HepG2 (cell line): Measurements from ENCODE around the gene IRS1. TPM values are rescaled to one million over a fixed set of nuclear protein-coding genes. Genes with fewer than 3 reads are reported as not detected.

Experiments
- CHD4 ChIP-seq: fragments of 200-600 bp; sonication (generic); IDR thresholded peaks from 2 replicates; pipeline ENCODE4 v1.7.0; 2017; ENCODE audit warnings: mild to moderate bottlenecking, low read length, borderline replicate concordance
- CREM ChIP-seq, 2 experiments: sonication (generic) in 1 of 2; formaldehyde crosslinking in 1 of 2; IDR thresholded peaks; 2 replicates each; pipeline versions ENCODE4 v1.4.0 to v1.6.1; 2016 to 2020; ENCODE audit warnings: antibody characterized with exemption in 1 of 2, mild to moderate bottlenecking in 1 of 2, missing genetic modification reagents in 1 of 2
- GPN1 ChIP-seq: sonication (generic); formaldehyde crosslinking; IDR thresholded peaks from 2 replicates; pipeline ENCODE4 v1.5.1; 2020; ENCODE audit warnings: missing genetic modification reagents, borderline replicate concordance
- ISL2 ChIP-seq: sonication (generic); formaldehyde crosslinking; IDR thresholded peaks from 2 replicates; pipeline ENCODE4 v1.5.0; 2020; ENCODE audit warnings: missing genetic modification reagents
- MED8 ChIP-seq: sonication (generic); formaldehyde crosslinking; IDR thresholded peaks from 2 replicates; pipeline ENCODE4 v1.8.1; 2023; ENCODE audit warnings: mild to moderate bottlenecking, missing genetic modification reagents; ENCODE audit not compliant: insufficient replicate concordance
- PAX8 ChIP-seq: sonication (generic); formaldehyde crosslinking; IDR thresholded peaks from 2 replicates; pipeline ENCODE4 v1.8.0; 2022; ENCODE audit warnings: mild to moderate bottlenecking, missing genetic modification reagents, borderline replicate concordance
- PPARG ChIP-seq: conservative IDR thresholded peaks from 2 replicates; pipeline ENCODE4 v1.6.1; 2016; ENCODE audit warnings: missing biosample characterization, missing genetic modification reagents
- SRSF4 ChIP-seq: fragments of 200-400 bp; formaldehyde crosslinking; IDR thresholded peaks from one replicate; pipeline ENCODE4 v1.6.1; 2018; ENCODE audit warnings: mild to moderate bottlenecking, low read depth, low read length, moderate library complexity; ENCODE audit not compliant: poor library complexity, severe bottlenecking
- ZNF224 ChIP-seq: sonication (generic); formaldehyde crosslinking; IDR thresholded peaks from 2 replicates; pipeline ENCODE4 v1.5.0; 2020; ENCODE audit warnings: mild to moderate bottlenecking, missing genetic modification reagents
- ZNF292 ChIP-seq: sonication (generic); formaldehyde crosslinking; IDR thresholded peaks from 2 replicates; pipeline ENCODE4 v1.8.1; 2022; ENCODE audit warnings: mild to moderate bottlenecking, low read depth, missing genetic modification reagents, borderline replicate concordance
- ZNF572 ChIP-seq: sonication (generic); formaldehyde crosslinking; IDR thresholded peaks from 2 replicates; pipeline ENCODE4 v1.5.1; 2020; ENCODE audit warnings: mild to moderate bottlenecking, missing genetic modification reagents
- ZNF737 ChIP-seq: sonication (generic); formaldehyde crosslinking; IDR thresholded peaks from 2 replicates; pipeline ENCODE4 v1.5.0; 2020; ENCODE audit warnings: missing genetic modification reagents, mild to moderate bottlenecking, borderline replicate concordance
- ZNF746 ChIP-seq: sonication (generic); formaldehyde crosslinking; IDR thresholded peaks from 2 replicates; pipeline ENCODE4 v1.8.0; 2022; ENCODE audit warnings: mild to moderate bottlenecking, missing genetic modification reagents
- polyA plus RNA-seq, 8 experiments: library from polyadenylated mRNA; depleted of rRNA in 3 of 8; stranded (reverse) in 7 of 8; unstranded in 1 of 8; fragments of >200 nt; fragmentation: Illumina TruSeq in 4 of 8; extraction: Trizol in 4 of 8; gene quantifications; 2 replicates each; pipeline versions ENCODE4 v1.2.1 to v1.2.3, GENCODE V29; 2011 to 2016; ENCODE audit warnings: low read depth in 4 of 8, missing spikeins in 1 of 8, mixed read lengths in 1 of 8; ENCODE audit not compliant: insufficient read depth in 1 of 8
- total RNA-seq, 5 experiments: library from RNA; depleted of rRNA; stranded (reverse); fragments of >200 nt; fragmentation: Illumina TruSeq; extraction: Trizol; gene quantifications; 2 replicates each; pipeline ENCODE4 v1.2.3, GENCODE V29; 2016; ENCODE audit warnings: low read depth in 1 of 5
- TF ChIP-seq, protein P1 (sequence below): sonication (generic); formaldehyde crosslinking; IDR thresholded peaks from 2 replicates; pipeline ENCODE4 v1.4.0; 2020; ENCODE audit warnings: missing genetic modification reagents
- TF ChIP-seq, protein P2 (sequence below): sonication (generic); formaldehyde crosslinking; IDR thresholded peaks from 2 replicates; pipeline ENCODE4 v1.9.0; 2021; ENCODE audit warnings: missing genetic modification reagents, borderline replicate concordance
- TF ChIP-seq, protein P3 (sequence below): sonication (generic); formaldehyde crosslinking; conservative IDR thresholded peaks from 2 replicates; pipeline ENCODE4 v1.4.0; 2020; ENCODE audit warnings: mild to moderate bottlenecking, missing genetic modification reagents, moderate library complexity

The IRS1 gene
- total and polyA plus RNA-seq, 2 of the 13 experiments (the other 11 are each of a cell fraction or from before 2014, with no cell fraction given) = 8.7 to 9.0 TPM

DNA sequence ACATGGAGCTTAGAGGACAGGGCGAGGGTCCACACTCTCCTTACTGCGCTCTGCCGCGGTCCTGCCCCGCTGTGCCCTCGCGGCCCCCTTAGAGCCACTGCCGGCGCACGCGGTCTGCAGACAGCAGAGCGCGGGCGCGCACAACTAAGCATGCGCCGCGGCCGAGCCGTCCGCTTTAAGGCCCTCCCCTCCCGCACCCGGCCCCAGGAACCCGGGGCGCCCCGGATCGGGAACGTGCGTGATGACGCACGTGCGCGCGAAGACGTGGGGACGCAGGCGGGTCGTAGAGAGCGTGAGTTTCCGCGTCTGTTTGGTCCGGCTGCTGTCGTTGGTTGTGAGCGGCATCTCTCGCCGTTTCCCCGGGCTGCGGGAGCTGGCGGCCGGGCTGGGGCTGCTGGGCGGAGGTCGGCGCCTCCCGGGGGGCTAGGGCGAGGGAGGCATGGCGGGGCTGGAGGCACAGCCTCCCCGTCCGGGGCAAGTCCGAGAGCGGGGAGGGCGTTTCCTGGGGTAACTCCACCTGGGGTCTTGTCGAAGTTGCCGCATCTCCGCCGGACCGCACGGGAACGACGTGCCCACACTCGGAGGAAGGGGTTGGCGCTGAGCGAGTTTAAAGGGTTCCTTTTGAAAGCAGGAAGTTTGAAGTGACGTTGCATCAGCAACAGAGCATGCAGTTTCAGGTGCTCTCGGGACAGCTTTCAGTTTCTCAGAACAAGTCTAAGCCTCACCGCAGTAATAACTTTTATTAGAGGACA is 36.4 kb upstream of the IRS1 start, which contains the start of gene RHBDD1 (continued):
- TF ChIP-seq, protein P1, sequence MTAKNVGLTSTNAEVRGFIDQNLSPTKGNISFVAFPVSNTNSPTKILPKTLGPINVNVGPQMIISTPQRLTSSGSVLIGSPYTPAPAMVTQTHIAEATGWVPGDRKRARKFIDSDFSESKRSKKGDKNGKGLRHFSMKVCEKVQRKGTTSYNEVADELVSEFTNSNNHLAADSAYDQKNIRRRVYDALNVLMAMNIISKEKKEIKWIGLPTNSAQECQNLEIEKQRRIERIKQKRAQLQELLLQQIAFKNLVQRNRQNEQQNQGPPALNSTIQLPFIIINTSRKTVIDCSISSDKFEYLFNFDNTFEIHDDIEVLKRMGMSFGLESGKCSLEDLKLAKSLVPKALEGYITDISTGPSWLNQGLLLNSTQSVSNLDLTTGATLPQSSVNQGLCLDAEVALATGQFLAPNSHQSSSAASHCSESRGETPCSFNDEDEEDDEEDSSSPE (CRISPR knock-in tag) = peak; percentile 78
- TF ChIP-seq ZNF746 (CRISPR knock-in tag) = 0 out of 2 replicates have a peak, but pooled peaks have one; percentile 20
- TF ChIP-seq, protein P2, sequence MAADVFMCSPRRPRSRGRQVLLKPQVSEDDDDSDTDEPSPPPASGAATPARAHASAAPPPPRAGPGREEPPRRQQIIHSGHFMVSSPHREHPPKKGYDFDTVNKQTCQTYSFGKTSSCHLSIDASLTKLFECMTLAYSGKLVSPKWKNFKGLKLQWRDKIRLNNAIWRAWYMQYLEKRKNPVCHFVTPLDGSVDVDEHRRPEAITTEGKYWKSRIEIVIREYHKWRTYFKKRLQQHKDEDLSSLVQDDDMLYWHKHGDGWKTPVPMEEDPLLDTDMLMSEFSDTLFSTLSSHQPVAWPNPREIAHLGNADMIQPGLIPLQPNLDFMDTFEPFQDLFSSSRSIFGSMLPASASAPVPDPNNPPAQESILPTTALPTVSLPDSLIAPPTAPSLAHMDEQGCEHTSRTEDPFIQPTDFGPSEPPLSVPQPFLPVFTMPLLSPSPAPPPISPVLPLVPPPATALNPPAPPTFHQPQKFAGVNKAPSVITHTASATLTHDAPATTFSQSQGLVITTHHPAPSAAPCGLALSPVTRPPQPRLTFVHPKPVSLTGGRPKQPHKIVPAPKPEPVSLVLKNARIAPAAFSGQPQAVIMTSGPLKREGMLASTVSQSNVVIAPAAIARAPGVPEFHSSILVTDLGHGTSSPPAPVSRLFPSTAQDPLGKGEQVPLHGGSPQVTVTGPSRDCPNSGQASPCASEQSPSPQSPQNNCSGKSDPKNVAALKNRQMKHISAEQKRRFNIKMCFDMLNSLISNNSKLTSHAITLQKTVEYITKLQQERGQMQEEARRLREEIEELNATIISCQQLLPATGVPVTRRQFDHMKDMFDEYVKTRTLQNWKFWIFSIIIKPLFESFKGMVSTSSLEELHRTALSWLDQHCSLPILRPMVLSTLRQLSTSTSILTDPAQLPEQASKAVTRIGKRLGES = no peak; the same call in 1 of the 2 replicates
- TF ChIP-seq PPARG (CRISPR knock-in tag) = no peak
- no peak for TF ChIP-seq CHD4
- TF ChIP-seq CREM (IDR thresholded peaks at IDR 0.05) = peak; percentile 54
- TF ChIP-seq CREM (CRISPR knock-in tag; IDR thresholded peaks at IDR 0.05) = no peak
- TF ChIP-seq ZNF737 (CRISPR knock-in tag) = 0 out of 2 replicates have a peak, but pooled peaks have one; percentile 34
- no peak for TF ChIP-seq PAX8 (CRISPR knock-in tag)
- TF ChIP-seq MED8 = peak; percentile 83
- no peak for TF ChIP-seq SRSF4
- TF ChIP-seq GPN1 (CRISPR knock-in tag) = no peak
- TF ChIP-seq ZNF292 = no peak
- TF ChIP-seq, protein P3, sequence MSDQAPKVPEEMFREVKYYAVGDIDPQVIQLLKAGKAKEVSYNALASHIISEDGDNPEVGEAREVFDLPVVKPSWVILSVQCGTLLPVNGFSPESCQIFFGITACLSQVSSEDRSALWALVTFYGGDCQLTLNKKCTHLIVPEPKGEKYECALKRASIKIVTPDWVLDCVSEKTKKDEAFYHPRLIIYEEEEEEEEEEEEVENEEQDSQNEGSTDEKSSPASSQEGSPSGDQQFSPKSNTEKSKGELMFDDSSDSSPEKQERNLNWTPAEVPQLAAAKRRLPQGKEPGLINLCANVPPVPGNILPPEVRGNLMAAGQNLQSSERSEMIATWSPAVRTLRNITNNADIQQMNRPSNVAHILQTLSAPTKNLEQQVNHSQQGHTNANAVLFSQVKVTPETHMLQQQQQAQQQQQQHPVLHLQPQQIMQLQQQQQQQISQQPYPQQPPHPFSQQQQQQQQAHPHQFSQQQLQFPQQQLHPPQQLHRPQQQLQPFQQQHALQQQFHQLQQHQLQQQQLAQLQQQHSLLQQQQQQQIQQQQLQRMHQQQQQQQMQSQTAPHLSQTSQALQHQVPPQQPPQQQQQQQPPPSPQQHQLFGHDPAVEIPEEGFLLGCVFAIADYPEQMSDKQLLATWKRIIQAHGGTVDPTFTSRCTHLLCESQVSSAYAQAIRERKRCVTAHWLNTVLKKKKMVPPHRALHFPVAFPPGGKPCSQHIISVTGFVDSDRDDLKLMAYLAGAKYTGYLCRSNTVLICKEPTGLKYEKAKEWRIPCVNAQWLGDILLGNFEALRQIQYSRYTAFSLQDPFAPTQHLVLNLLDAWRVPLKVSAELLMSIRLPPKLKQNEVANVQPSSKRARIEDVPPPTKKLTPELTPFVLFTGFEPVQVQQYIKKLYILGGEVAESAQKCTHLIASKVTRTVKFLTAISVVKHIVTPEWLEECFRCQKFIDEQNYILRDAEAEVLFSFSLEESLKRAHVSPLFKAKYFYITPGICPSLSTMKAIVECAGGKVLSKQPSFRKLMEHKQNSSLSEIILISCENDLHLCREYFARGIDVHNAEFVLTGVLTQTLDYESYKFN (CRISPR knock-in tag) = 0 out of 2 replicates have a peak, but pooled peaks have one; percentile 22
- TF ChIP-seq ZNF224 (CRISPR knock-in tag) = 0 out of 2 replicates have a peak, but pooled peaks have one; percentile 76
- TF ChIP-seq ZNF572 (CRISPR knock-in tag) = 0 out of 2 replicates have a peak, but pooled peaks have one; percentile 91
- TF ChIP-seq ISL2 = no peak
